ELR (cell line): Measurements from ENCODE around the gene ABHD17C.
"Not testable (repeated sequence)": the region's sequence is repeated elsewhere in the genome, so short reads cannot be mapped to it uniquely, and the experiment has no call there.

Source experiments
- DNase-seq: peaks from one replicate; pipeline ENCODE4 v3.0.0-alpha.2; 2015; ENCODE audit warnings: low read depth

ABHD17C gene

GRCh38 chr15:80695099-80695910, at the start of gene ABHD17C:
Gene ABHD17C, plus strand, starts transcription at chr15:80695310. Its CDS starts 120 bp downstream, at chr15:80695430.
- DNase-seq: peak; percentile 66

DNA sequence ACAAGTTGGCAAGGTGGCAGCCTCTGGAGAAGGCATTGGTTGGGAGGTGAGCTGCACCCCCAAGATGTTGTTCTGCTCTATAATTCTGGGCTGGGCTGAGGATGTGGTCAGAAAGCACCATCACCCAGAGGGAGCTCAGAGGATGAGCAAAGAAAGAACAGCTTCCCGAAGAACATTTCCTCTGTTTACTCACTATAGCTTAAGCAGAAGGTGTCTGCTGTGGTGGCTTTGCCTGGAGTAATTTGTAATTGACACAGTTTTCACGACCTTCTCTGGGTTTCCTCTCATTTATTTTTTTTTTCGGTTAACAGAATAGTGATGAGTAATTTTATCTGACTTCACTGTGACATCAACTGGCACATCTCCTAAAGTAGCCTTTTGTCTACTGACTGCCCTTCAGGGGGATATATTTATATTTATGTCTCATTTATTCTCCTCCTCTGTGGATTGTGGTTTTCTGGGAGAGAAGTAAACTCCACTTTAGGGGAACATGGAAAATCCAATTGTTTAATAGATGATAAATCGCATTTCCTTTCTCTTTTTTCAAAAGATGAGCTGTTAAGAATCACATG, 49.5 kb upstream of the ABHD17C start:
- DNase-seq: peak; percentile 52

GRCh38 chr15:80647424-80647823, 47.7 kb upstream of the ABHD17C start:
- not testable (repeated sequence) for DNase-seq

DNA sequence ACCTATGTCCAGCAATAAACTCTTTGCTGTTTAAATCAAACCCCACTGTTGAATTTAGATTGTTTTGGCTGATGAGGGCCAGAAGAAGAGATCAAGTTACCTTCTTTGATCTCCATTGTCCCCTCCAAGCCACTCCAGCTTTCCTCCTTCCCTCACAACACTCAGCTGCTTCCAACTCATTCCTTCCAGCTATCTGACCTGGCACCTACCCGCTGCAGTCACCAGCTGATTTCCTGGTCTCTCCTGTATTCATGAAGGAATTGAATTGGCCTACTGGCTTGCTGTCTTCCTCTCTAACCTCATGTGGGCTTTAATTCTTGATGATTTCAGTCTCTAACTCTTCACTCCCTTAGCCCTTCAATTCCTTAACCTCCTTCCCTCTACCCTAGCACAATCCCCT, 40.8 kb upstream of the ABHD17C start:
- DNase-seq: no peak

- DNase-seq: peak; percentile 8
Measured at GRCh38 chr15:80659375-80659774, 35.7 kb upstream of the ABHD17C start.

- DNase-seq: peak; percentile 49
Measured at GRCh38 chr15:80660119-80660518, 35.0 kb upstream of the ABHD17C start.

DNA sequence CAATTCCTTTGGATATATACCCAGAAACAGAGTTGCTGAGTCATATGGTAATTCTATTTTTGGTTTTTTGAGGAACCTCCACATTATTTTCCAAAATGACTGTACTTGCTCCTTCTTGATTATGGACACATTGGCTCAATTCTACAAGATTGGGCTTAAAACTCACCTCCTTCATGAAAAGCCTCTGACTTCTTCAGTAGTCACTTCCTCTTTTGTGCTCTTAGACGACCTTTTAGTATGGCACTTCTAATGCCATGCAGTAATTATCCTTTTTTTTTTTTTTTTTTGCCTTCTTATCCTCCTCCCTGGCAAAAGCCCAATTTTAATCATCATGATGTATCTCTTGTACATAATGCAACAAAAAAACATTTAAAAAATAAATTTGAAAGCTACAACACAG, 33.0 kb upstream of the ABHD17C start:
- DNase-seq: peak; percentile 22

GRCh38 chr15:80662757-80663553, 32.2 kb upstream of the ABHD17C start:
- no peak for DNase-seq

DNA sequence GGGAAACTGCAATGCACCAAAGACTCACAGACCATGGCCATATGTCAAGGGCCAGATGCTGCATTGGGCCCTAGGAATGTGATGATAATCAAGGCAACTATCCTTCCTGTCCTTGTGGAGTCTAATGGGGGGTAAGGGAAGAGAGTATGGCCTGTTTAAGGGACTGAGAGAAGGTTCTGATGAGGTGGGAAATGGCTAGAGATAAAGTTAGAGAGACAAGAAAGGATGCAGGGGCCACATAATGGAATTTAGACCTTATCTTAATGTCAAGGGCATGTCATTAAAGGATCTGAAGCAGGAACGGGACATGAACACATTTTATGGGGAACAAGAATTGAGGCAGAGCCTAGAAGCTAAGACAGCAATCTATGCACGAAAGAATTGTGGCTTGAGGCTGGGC, 30.0 kb upstream of the ABHD17C start:
- DNase-seq: no peak

DNA sequence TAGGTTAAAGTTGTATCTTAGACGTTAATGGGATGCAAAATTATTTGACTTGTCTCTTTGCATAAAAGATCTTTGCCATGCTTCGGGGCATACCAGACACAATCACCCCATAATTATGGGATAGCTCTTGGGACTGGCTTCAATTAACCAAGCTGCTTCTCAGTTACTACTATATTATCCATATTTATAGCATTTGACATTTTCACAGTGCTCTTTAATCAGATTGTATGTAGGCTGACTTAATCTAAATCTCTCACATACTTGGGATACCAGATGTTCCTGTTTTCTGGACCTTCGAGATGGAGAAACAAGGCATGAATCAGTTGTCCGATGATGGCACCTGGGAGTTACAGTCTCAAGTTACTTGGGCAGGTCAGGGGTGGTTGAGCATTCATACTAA, 27.2 kb upstream of the ABHD17C start:
- no peak for DNase-seq

- DNase-seq: no peak
Measured at GRCh38 chr15:80668546-80669236, 26.4 kb upstream of the ABHD17C start.

DNA sequence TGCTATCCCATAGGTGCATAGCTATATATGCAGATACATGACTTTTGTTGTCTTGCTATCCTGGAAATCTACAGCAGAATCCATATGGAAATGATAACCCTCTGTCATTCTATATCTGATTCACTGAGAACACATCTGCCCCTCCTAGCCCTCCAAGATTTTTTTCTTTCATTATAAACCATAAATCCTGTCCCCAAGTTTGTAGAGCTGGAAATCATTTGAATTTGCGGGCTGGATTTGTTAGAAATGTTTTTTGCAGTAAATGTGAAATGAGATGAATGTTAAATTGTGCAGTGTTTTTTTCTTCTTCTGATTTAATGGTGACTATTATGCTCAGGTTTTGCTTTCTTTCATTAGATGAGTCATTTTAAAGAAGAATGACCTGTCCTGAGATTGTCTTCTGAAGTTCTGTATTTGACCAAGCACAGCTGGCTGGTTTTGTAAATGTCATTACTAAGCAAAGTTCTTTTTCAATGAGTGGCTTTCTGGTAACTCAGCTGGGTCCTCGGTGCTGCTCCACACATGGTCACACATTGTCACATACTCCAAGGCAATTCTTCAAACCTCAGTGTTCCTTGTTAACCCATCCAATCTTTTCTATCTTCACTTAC, 25.3 kb upstream of the ABHD17C start:
- DNase-seq: peak; percentile 44

- no peak for DNase-seq
Measured at GRCh38 chr15:80673561-80674244, 21.4 kb upstream of the ABHD17C start.

DNA sequence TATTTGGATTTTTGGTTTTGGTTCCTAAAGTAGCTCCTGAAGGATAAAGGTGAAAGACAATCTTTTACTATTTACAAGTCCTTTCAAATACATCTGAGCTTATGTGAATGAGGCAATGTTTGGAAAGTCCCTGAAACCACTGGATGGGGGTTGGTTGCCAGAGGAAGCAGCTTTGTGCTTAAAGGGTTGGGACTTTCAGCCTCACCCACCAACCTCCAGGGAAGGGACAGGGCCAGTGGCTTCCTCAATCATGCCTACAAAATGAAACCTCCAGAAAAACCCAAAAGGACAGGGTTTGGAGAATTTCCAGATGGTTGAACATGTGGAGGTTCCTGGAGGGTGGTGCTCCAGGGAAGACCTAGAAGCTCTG, 20.9 kb upstream of the ABHD17C start:
- no peak for DNase-seq

GRCh38 chr15:80677041-80677440, 18.1 kb upstream of the ABHD17C start:
- DNase-seq: no peak

DNA sequence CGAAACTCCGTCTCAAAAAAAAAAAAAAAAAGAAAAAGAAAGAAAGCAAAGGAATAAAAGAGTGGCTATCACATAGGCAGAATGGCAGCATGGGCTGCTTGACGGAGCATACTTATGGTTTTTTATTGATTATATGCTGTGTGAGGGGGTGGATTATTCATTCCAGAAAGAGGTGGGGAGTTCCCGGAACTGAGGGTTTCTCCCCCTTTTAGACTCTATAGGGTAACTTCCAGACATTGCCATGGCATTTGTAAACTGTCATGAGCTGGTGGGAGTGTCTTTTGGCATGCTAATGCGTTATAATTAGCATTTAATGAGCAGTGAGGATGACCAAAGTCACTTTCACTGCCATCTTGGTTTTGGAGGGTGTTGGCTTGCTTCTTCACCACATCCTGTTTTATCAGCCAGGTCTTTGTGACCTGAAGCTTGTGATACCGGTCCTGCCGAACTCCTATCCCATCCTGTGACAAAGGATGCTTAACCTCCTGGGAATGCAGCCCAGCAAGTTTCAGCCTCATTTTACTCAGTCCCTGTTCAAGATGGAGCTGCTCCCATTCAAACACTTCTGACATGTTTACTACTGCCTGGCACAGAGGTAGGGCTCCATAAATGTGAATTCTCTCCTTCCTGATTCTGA, 15.8 kb upstream of the ABHD17C start:
- no peak for DNase-seq

DNA sequence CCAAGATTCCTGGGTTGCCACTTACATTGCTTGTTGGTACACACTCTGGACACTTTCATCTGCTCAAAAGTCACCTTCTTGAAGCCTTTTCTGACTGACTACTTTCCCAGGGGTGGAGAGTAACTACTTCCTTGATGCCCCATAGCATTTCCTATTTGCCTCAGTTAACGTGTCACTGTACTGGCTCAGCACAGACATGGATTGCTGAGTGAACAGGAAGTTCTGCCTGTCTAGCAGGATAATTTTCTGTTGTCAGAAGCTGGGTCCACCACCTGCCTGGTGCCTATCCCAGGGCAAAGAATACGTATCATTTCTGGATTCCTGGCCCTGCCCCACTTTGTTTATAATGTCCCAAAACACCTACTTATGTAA, 15.3 kb upstream of the ABHD17C start:
- no peak for DNase-seq

GRCh38 chr15:80682201-80682600, 12.9 kb upstream of the ABHD17C start:
- DNase-seq: no peak

DNA sequence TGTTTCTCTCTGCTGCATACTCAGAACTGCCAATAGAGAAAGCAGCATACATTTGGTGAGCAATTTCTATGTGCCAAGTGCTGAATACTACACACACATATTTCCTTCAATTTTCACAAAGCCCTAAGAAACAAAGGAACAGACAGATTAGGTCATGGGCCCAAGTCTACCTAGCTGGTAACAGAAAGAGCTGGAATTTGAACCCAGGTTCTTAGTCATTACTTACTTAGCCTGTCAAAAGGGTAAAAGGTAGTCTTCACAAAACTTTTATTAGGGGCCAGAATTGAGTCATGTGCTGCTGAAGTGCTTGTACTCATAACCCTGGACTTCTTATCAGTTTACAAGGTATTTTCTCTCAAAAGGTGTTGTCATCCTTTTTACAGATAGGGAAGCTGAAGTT, 10.4 kb upstream of the ABHD17C start:
- no peak for DNase-seq

DNA sequence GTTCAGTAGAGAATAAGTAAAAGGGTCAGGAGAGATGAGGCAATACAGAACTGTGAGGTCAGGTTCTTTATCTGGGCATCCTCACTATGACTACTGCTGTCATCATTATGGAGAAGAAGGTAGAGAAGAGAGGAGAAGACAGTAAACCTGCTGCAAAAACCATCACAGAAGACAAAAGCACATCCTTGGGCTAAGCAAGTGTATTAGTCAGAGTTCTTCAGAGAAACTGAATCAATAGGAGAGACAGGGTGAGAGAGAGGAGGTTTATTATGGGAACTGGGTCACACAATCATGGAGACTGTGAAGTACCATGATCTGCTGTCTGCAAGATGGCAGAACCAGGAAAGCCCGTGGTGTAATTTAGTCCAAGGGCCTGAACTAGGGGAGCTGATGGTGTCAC, 9.5 kb upstream of the ABHD17C start:
- no peak for DNase-seq

GRCh38 chr15:80689294-80689693, 5.8 kb upstream of the ABHD17C start:
- DNase-seq: no peak
